ENCODE data around the gene NT5C3B. TPM values are rescaled to one million over a fixed set of nuclear protein-coding genes. Genes with fewer than 3 reads are reported as not detected.

The NT5C3B gene
- total and polyA plus RNA-seq, 2 donors (not counting 3 experiments of a cell fraction or from before 2014, with no cell fraction given) = 67.3 to 92.5 TPM

- H2AFZ ChIP-seq (ENCODE audit: low read depth, low read length) = no peak overlapping the region
- H3K4me2 ChIP-seq (ENCODE audit: insufficient read depth, low read length) = no peak overlapping the region
- dilution Hi-C loops (cut with MboI; ENCODE audit: extremely low pct_ligation_motif_present, low sequenced_read_pairs) (no loop called here), intact Hi-C loops (cut with micrococcal nuclease) (no loop called here)
- H3K27me3 ChIP-seq (ENCODE audit: control insufficient read depth in 2 of 2, insufficient read depth in 2 of 2, low read length in 2 of 2) = no peaks in the 10 kb centered on the region
- H3K79me2 ChIP-seq (ENCODE audit: control insufficient read depth, insufficient read depth, low read length) = no peaks in the 10 kb centered on the region
- H3K36me3 ChIP-seq (ENCODE audit: control insufficient read depth in 2 of 2, extremely low read depth in 1 of 2, insufficient read depth in 2 of 2, low read length in 2 of 2) = peaks cover 6 to 26% of the 10 kb centered on the region in 2 experiments
- no peaks in the 10 kb centered on the region for H4K20me1 ChIP-seq (replicated peaks; ENCODE audit: control insufficient read depth, extremely low read depth, insufficient read depth, low read length)
- ChIA-PET CTCF (interaction anchor here (1.1 to 1.4 kb wide), 3 partner anchors 12 to 86 kb away, joined by 3 to 4 read pairs (median 3); partner anchors contain the start of genes KLHL11 and P3H4), POLR2A (interaction anchor here (0.6 kb wide), 1 partner anchor 13 kb away, joined by 7 read pairs; no protein-coding TSS in a partner anchor)
- DNase-seq (ENCODE audit: low read depth, low spot score) (no peak), FAIRE-seq (no peak)
- TF ChIP-seq POLR2AphosphoS5 (IDR thresholded peaks at IDR 0.05; ENCODE audit: insufficient read depth, low read depth, low read length) = no peak
- TF ChIP-seq EZH2 (IDR thresholded peaks at IDR 0.05; ENCODE audit: borderline replicate concordance, low read depth, low read length, severe bottlenecking) = no peak
- TF ChIP-seq JUN (IDR thresholded peaks at IDR 0.05; ENCODE audit: borderline replicate concordance, insufficient read depth, insufficient read length, low read depth) = no peak
- no peak for TF ChIP-seq CTCF (IDR thresholded peaks at IDR 0.05; ENCODE audit: extremely low read depth in 1 of 2, insufficient read depth in 1 of 2, low read depth in 1 of 2, low read length in 2 of 2)
- TF ChIP-seq FOS (IDR thresholded peaks at IDR 0.05; ENCODE audit: borderline replicate concordance, insufficient read depth, low read length) = no peak
- TF ChIP-seq MAX (IDR thresholded peaks at IDR 0.05; ENCODE audit: insufficient read depth, insufficient read length) = no peak
- TF ChIP-seq MYC (IDR thresholded peaks at IDR 0.05; ENCODE audit: low read depth, low read length) = no peak
- no peak for TF ChIP-seq GATA2 (IDR thresholded peaks at IDR 0.05; ENCODE audit: insufficient read depth, insufficient read length, low read depth, low read length)
- TF ChIP-seq POLR2A (IDR thresholded peaks at IDR 0.05; ENCODE audit: low read depth, low read length) = no peak
- no peaks in the 10 kb centered on the region for H3K4me1 ChIP-seq (ENCODE audit: control insufficient read depth, extremely low read depth, insufficient read depth, low read length)
- no peak overlapping the region for H3K4me3 ChIP-seq (replicated peaks in 1 of 3; ENCODE audit: insufficient read depth in 1 of 3, low read depth in 1 of 3, low read length in 3 of 3)
- H3K9ac ChIP-seq (replicated peaks; ENCODE audit: extremely low read depth, insufficient read depth, low read length) = no peak overlapping the region
- no peaks in the 10 kb centered on the region for H3K9me1 ChIP-seq (replicated peaks; ENCODE audit: control insufficient read depth, extremely low read depth, insufficient read depth, low read length)
- no TSS peak for BruUV-seq (replicated peaks)
- H3K27ac ChIP-seq (ENCODE audit: insufficient read depth, low read depth, low read length) = no peak overlapping the region
- no peaks in the 10 kb centered on the region for H3K9me3 ChIP-seq (replicated peaks; ENCODE audit: control insufficient read depth, insufficient read depth, low read length)
Measured at GRCh38 chr17:41823580-41823979, 12.5 kb downstream of the NT5C3B start.

Measured in endothelial cell of umbilical vein (primary cell).